ENCODE results near the gene C6orf120. TPM values are rescaled to one million over a fixed set of nuclear protein-coding genes. Genes with fewer than 3 reads are reported as not detected.

C6orf120 gene
- total and polyA plus RNA-seq, 9 of the 15 experiments (the other 6 are each of a cell fraction or from before 2014, with no cell fraction given), result 7.7 to 44.9 (median 34.8) TPM

DNA sequence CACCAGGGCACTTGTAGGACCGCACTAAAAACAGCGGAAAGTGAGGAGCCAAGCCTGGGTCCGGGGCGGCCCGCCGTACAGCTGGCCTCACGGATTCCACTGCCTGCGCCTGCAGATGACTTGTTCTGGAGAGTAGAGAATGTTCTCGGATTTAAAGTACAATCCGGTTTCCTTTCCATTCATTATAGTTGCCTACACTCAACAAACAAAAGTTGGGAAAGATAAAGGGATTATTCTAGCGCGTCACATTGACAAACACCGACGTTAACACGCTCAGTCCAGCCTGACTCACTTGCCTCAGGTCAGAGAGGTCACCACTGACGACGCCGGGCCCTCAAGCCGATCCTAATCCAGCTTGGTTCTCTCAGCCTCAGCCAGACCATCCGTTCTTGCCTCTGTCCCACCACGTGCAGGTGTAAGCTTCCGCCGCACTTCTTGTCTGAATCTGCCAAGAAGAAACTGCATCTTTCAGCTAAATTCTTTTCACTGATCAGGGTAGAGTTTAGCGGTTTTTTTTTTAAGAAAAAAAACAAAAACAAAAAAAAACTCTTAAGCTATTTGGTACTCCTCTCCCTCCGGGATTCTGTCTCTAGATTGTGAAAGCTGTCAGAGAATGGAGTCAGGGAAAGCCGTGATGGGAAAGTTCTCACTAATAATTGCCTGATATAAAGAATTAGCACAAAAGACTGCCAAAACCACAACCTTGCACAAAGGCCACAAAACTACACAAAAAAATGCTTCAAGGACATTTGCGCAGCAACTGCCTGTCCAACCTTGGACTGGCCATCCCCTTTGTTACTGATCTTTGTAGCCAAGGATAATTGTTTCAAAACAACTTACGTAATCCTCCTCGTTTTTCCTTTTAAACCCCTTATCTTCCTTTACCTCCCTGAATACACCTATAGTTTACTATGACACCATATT, 23.5 kb downstream of the C6orf120 start (continued):
- TF ChIP-seq, protein P1, sequence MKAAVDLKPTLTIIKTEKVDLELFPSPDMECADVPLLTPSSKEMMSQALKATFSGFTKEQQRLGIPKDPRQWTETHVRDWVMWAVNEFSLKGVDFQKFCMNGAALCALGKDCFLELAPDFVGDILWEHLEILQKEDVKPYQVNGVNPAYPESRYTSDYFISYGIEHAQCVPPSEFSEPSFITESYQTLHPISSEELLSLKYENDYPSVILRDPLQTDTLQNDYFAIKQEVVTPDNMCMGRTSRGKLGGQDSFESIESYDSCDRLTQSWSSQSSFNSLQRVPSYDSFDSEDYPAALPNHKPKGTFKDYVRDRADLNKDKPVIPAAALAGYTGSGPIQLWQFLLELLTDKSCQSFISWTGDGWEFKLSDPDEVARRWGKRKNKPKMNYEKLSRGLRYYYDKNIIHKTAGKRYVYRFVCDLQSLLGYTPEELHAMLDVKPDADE (conservative IDR thresholded peaks at IDR 0.05; ENCODE audit: control insufficient read depth, low read depth, low read length), result no peak
- TF ChIP-seq POLR2AphosphoS2 (IDR thresholded peaks at IDR 0.05; ENCODE audit: low read length) (no peak), ZNF444 (CRISPR knock-in tag; IDR thresholded peaks at IDR 0.05) (no peak), SMARCA4 (IDR thresholded peaks at IDR 0.05) (peak; percentile 81), POLR2H (tag; IDR thresholded peaks at IDR 0.05; ENCODE audit: low read depth) (no peak; the same call in 1 of the 2 replicates), RFX1 (IDR thresholded peaks at IDR 0.05) (0 out of 2 replicates have a peak, but pooled peaks have one; percentile 23), BRD4 (IDR thresholded peaks at IDR 0.05) (peak; percentile 34; the same call in 1 of the 2 replicates), FOXJ3 (CRISPR knock-in tag; IDR thresholded peaks at IDR 0.05) (no peak), POLR2A (conservative IDR thresholded peaks at IDR 0.05) (peak; percentile 71), TEAD4 (IDR thresholded peaks at IDR 0.05; ENCODE audit: low read length) (0 out of 2 replicates have a peak, but pooled peaks have one; percentile 21), TEAD4 (CRISPR knock-in tag; IDR thresholded peaks at IDR 0.05; ENCODE audit: borderline replicate concordance) (no peak), ZNF316 (IDR thresholded peaks at IDR 0.05) (no peak), ZNF695 (CRISPR knock-in tag; IDR thresholded peaks at IDR 0.05) (0 out of 2 replicates have a peak, but pooled peaks have one; percentile 4)
- TF ChIP-seq, protein P2, sequence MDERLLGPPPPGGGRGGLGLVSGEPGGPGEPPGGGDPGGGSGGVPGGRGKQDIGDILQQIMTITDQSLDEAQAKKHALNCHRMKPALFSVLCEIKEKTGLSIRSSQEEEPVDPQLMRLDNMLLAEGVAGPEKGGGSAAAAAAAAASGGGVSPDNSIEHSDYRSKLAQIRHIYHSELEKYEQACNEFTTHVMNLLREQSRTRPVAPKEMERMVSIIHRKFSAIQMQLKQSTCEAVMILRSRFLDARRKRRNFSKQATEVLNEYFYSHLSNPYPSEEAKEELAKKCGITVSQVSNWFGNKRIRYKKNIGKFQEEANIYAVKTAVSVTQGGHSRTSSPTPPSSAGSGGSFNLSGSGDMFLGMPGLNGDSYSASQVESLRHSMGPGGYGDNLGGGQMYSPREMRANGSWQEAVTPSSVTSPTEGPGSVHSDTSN (CRISPR knock-in tag; IDR thresholded peaks at IDR 0.05; ENCODE audit: low read depth), result no peak
- TF ChIP-seq, protein P2 (tag; conservative IDR thresholded peaks at IDR 0.05; ENCODE audit: low read depth), result no peak
- TF ChIP-seq, protein P3, sequence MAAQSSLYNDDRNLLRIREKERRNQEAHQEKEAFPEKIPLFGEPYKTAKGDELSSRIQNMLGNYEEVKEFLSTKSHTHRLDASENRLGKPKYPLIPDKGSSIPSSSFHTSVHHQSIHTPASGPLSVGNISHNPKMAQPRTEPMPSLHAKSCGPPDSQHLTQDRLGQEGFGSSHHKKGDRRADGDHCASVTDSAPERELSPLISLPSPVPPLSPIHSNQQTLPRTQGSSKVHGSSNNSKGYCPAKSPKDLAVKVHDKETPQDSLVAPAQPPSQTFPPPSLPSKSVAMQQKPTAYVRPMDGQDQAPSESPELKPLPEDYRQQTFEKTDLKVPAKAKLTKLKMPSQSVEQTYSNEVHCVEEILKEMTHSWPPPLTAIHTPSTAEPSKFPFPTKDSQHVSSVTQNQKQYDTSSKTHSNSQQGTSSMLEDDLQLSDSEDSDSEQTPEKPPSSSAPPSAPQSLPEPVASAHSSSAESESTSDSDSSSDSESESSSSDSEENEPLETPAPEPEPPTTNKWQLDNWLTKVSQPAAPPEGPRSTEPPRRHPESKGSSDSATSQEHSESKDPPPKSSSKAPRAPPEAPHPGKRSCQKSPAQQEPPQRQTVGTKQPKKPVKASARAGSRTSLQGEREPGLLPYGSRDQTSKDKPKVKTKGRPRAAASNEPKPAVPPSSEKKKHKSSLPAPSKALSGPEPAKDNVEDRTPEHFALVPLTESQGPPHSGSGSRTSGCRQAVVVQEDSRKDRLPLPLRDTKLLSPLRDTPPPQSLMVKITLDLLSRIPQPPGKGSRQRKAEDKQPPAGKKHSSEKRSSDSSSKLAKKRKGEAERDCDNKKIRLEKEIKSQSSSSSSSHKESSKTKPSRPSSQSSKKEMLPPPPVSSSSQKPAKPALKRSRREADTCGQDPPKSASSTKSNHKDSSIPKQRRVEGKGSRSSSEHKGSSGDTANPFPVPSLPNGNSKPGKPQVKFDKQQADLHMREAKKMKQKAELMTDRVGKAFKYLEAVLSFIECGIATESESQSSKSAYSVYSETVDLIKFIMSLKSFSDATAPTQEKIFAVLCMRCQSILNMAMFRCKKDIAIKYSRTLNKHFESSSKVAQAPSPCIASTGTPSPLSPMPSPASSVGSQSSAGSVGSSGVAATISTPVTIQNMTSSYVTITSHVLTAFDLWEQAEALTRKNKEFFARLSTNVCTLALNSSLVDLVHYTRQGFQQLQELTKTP (IDR thresholded peaks at IDR 0.05; ENCODE audit: low read depth in 1 of 2, partially characterized antibody in 2 of 2), result peak in 1 of 2 experiments; percentile 45
- TF ChIP-seq, protein P4, sequence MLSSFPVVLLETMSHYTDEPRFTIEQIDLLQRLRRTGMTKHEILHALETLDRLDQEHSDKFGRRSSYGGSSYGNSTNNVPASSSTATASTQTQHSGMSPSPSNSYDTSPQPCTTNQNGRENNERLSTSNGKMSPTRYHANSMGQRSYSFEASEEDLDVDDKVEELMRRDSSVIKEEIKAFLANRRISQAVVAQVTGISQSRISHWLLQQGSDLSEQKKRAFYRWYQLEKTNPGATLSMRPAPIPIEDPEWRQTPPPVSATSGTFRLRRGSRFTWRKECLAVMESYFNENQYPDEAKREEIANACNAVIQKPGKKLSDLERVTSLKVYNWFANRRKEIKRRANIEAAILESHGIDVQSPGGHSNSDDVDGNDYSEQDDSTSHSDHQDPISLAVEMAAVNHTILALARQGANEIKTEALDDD (IDR thresholded peaks at IDR 0.05), result peak; percentile 66; the same call in 1 of the 2 replicates

All from K562 (cell line).